ENCODE measurements around the gene PBX1. TPM values are rescaled to one million over a fixed set of nuclear protein-coding genes. Genes with fewer than 3 reads are reported as not detected.
A peak's percentile ranks its signal among the peaks of the same experiment; 100 is the strongest.

PBX1 gene
- polyA plus RNA-seq, 4 donors = 12.5 to 52.8 (median 14.6) TPM

DNA sequence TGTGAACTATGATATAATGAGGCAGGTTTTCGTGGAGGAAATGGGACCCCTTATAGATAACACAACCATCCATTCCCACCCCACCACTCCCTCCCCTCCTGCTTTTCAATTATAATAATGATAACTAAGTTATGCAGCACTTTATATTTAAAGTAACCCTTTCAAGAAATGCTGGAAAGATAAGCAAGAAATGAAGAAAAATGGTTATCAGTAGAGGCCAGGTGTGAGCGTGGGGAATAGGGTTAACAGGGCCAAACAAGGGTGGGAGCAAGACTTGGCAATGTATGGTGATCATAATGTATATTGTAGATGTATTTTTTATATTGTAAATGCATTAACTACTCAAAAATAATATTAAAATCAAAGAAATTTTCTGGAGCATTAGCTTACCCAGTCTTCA lies 133.4 kb downstream of the PBX1 start:
- Histone ChIP-seq H3K4me1 (ENCODE audit: control insufficient read depth in 3 of 3, insufficient read depth in 2 of 3, low read depth in 1 of 3, low read length in 2 of 3) (peaks cover 5 to 11% (median 9%) of the 10 kb centered on the region in 3 donors), H3K4me3 (ENCODE audit: low read depth in 1 of 3, low read length in 3 of 3) (no peak overlapping the region), H3K27ac (ENCODE audit: low read depth in 1 of 3, low read length in 2 of 3) (no peak overlapping the region), H3K27me3 (ENCODE audit: control insufficient read depth in 3 of 3, insufficient read depth in 3 of 3, low read length in 3 of 3) (no peaks in the 10 kb centered on the region), H3K9me3 (ENCODE audit: control insufficient read depth in 2 of 2, insufficient read depth in 1 of 2, low read depth in 1 of 2, low read length in 1 of 2) (no peaks in the 10 kb centered on the region), H3K36me3 (ENCODE audit: control insufficient read depth in 3 of 3, insufficient read depth in 2 of 3, low read depth in 1 of 3, low read length in 3 of 3) (peaks cover 0 to 3% (median 0%) of the 10 kb centered on the region in 3 donors)
- 84 to 86% (median 84%) methylated on average over 2 of the region's 2 CpGs for WGBS, 3 donors
- FAIRE-seq = no peak
- no peak for DNase-seq

DNA sequence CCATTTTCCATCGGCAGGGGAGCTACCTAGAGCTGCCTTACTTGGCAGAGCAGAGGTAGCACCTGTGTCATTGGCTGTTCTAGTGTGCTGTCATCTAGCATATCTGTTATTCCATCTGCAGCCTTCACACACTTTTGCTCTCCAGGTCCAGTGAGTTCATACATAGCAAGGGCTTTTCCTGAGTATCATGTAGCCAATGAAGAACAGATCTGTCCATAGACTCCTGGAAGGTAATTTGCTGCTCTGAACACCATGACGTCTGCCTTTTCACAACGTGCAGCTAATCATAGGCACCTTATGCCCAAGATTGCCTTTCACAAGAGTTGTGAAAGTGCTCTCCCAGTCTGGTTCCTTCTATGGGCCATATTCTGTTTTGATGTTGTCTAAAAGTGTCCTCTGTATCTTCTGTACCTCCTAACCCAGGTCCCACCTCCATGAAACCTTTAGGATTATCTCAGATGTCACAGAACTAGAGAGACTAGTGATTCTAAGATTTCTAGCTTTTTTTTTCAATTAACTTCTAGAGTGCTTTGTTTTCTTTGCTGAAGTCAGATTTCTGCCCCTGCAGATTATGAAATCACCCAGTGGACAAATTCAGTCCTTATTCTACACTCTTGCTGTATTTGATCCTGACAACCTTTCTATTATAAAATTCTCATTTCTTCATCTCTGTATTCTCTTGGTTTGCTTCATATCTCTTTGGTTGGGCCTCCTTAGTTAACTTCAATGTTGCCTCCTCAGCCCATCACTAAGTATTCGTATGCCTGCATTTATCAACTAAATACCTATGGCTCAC lies 134.8 kb downstream of the PBX1 start:
- DNase-seq (no peak), FAIRE-seq (no peak)
- H3K27ac ChIP-seq (ENCODE audit: low read depth in 1 of 3, low read length in 2 of 3) = no peak overlapping the region
- peaks cover 0 to 3% (median 0%) of the 10 kb centered on the region in 3 donors for H3K36me3 ChIP-seq (ENCODE audit: control insufficient read depth in 3 of 3, insufficient read depth in 2 of 3, low read depth in 1 of 3, low read length in 3 of 3)
- peaks cover 1 to 8% (median 6%) of the 10 kb centered on the region in 3 donors for H3K4me1 ChIP-seq (ENCODE audit: control insufficient read depth in 3 of 3, insufficient read depth in 2 of 3, low read depth in 1 of 3, low read length in 2 of 3)
- no peak overlapping the region for H3K4me3 ChIP-seq (ENCODE audit: low read depth in 1 of 3, low read length in 3 of 3)
- H3K9me3 ChIP-seq (ENCODE audit: control insufficient read depth in 2 of 2, insufficient read depth in 1 of 2, low read depth in 1 of 2, low read length in 1 of 2) = no peaks in the 10 kb centered on the region
- no peaks in the 10 kb centered on the region for H3K27me3 ChIP-seq (ENCODE audit: control insufficient read depth in 3 of 3, insufficient read depth in 3 of 3, low read length in 3 of 3)
- WGBS, 3 donors = 68 to 87% (median 73%) methylated on average over 4 of the region's 4 CpGs

DNA sequence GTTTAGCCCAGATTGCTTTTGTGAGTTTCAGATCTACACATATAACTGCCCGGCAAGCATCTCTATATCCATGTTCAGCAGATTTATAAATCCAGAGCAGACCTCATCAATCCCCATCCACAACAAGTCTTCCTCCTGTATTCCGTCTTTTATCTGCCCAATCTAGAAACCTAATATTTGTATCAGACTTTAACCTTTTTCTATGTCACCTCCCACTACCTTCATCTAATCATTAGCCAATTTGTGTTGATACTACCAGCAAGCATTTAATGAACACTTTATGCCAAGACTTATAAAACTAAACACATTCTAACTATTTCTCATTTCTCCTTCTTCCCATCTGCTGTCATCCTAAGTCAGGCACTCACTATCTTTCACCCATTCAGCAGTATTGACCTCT lies 135.5 kb downstream of the PBX1 start:
- H3K4me3 ChIP-seq (ENCODE audit: low read depth in 1 of 3, low read length in 3 of 3) = no peak overlapping the region
- H3K27ac ChIP-seq (ENCODE audit: low read depth in 1 of 3, low read length in 2 of 3) = no peak overlapping the region
- H3K4me1 ChIP-seq (ENCODE audit: control insufficient read depth in 3 of 3, insufficient read depth in 2 of 3, low read depth in 1 of 3, low read length in 2 of 3) = peaks cover 0 to 8% (median 6%) of the 10 kb centered on the region in 3 donors
- H3K36me3 ChIP-seq (ENCODE audit: control insufficient read depth in 3 of 3, insufficient read depth in 2 of 3, low read depth in 1 of 3, low read length in 3 of 3) = peaks cover 0 to 3% (median 0%) of the 10 kb centered on the region in 3 donors
- no peaks in the 10 kb centered on the region for H3K9me3 ChIP-seq (ENCODE audit: control insufficient read depth in 2 of 2, insufficient read depth in 1 of 2, low read depth in 1 of 2, low read length in 1 of 2)
- FAIRE-seq (no peak), DNase-seq (peak in 1 of 2 donors; percentile 44)
- WGBS, 3 donors = 52 to 79% (median 64%) methylated on average over 2 of the region's 2 CpGs
- no peaks in the 10 kb centered on the region for H3K27me3 ChIP-seq (ENCODE audit: control insufficient read depth in 3 of 3, insufficient read depth in 3 of 3, low read length in 3 of 3)

DNA sequence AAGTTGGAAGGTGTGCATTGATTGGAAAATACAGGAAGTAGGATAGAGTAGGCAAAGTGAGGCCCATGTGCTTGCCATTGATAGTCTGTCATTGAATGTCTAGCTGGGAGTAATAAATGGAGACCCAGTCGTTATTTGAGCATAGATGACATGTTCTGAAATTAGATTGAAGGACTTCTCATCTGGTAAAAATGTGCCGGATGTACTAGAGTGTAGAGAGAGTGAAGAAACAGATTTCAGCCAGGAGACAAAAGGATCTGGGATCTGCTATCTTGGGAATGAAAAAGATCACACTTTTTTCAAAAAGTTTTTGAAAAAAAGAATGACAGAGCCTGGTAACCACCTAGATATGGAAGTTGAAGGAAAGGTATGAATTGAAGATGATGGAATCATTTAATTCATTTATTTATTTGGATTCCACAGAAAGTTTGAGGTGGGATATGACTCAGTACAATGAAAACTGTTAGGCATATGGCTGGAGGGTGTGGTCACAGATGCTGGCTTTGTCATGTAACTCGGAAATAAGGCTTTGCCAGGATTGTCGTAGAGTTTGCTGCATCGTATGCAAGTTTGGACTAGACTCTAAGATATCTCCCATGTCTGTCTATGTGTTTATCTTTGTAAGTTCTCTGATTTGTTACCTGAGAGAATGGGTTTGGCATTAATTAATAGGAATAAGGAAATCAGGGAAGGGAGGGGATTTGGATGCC lies 137.1 kb downstream of the PBX1 start:
- Histone ChIP-seq H3K4me1 (ENCODE audit: control insufficient read depth in 3 of 3, insufficient read depth in 2 of 3, low read depth in 1 of 3, low read length in 2 of 3) (peaks cover 0 to 8% (median 6%) of the 10 kb centered on the region in 3 donors), H3K27me3 (ENCODE audit: control insufficient read depth in 3 of 3, insufficient read depth in 3 of 3, low read length in 3 of 3) (no peaks in the 10 kb centered on the region), H3K4me3 (ENCODE audit: low read depth in 1 of 3, low read length in 3 of 3) (no peak overlapping the region), H3K9me3 (ENCODE audit: control insufficient read depth in 2 of 2, insufficient read depth in 1 of 2, low read depth in 1 of 2, low read length in 1 of 2) (no peaks in the 10 kb centered on the region), H3K27ac (ENCODE audit: low read depth in 1 of 3, low read length in 2 of 3) (no peak overlapping the region), H3K36me3 (ENCODE audit: control insufficient read depth in 3 of 3, insufficient read depth in 2 of 3, low read depth in 1 of 3, low read length in 3 of 3) (peaks cover 0 to 3% (median 0%) of the 10 kb centered on the region in 3 donors)
- WGBS, 3 donors = 81 to 90% (median 86%) methylated on average over 5 of the region's 5 CpGs
- FAIRE-seq = no peak
- no peak for DNase-seq

DNA sequence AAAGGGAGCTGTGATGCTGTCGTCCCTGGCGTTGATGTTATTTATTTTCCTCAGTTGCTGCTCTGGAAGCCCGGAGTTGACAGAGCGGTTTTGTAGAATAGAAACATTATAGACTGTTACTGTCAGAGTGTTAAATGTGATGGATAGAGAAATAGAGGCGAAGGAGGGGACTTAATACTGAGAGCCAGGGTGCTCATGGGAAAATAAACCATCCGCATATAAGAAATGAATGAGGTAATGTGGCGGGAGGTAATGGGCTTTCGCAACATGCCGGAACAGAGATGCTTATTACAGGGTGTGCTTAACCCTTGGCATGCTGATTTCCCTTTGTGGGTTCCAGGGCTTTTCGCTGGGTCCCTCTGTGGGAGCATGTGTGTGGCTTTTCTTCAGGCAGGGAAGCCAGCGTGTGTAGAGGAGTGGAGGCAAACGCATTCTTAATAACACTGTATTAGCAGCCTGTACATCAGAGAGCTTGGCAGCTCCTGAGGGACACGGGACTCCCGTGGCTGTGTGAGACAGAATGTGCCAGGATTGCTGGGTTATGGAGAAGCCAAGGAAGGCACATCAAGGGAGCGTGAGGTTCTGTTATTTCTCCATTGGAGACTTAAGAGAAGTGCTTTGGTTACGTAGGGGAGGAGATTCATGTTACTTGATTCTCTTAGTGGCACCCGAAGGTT lies 141.0 kb downstream of the PBX1 start:
- Histone ChIP-seq H3K9me3 (ENCODE audit: control insufficient read depth in 2 of 2, insufficient read depth in 1 of 2, low read depth in 1 of 2, low read length in 1 of 2) (no peaks in the 10 kb centered on the region), H3K27me3 (ENCODE audit: control insufficient read depth in 3 of 3, insufficient read depth in 3 of 3, low read length in 3 of 3) (no peaks in the 10 kb centered on the region), H3K36me3 (ENCODE audit: control insufficient read depth in 3 of 3, insufficient read depth in 2 of 3, low read depth in 1 of 3, low read length in 3 of 3) (no peaks in the 10 kb centered on the region), H3K27ac (ENCODE audit: low read depth in 1 of 3, low read length in 2 of 3) (no peak overlapping the region), H3K4me1 (ENCODE audit: control insufficient read depth in 3 of 3, insufficient read depth in 2 of 3, low read depth in 1 of 3, low read length in 2 of 3) (peaks cover 0 to 7% (median 2%) of the 10 kb centered on the region in 3 donors), H3K4me3 (ENCODE audit: low read depth in 1 of 3, low read length in 3 of 3) (no peak overlapping the region)
- FAIRE-seq (no peak), DNase-seq (no peak)
- WGBS, 3 donors = 69 to 84% (median 82%) methylated on average over 17 of the region's 17 CpGs

DNA sequence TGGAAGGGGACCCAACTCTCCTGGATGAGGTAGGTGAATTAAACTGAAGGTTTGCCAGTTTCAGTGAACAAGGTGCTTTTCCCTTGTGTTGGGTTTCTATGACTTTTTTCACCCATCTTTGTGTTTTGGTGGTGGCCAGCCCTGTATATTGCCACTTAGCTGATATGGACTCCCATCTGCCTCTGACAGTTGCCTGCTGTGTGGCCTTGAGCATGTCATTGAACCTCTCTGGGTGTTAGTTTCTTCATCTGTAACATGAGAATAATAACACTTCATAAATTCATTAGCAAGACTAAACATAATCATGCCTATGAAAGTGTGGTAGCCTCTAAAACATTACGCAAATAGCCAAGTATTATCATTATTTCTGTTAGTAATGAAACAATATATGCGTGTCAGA lies 141.7 kb downstream of the PBX1 start:
- no peak for DNase-seq
- Histone ChIP-seq H3K9me3 (ENCODE audit: control insufficient read depth in 2 of 2, insufficient read depth in 1 of 2, low read depth in 1 of 2, low read length in 1 of 2) (no peaks in the 10 kb centered on the region), H3K36me3 (ENCODE audit: control insufficient read depth in 3 of 3, insufficient read depth in 2 of 3, low read depth in 1 of 3, low read length in 3 of 3) (no peaks in the 10 kb centered on the region), H3K27ac (ENCODE audit: low read depth in 1 of 3, low read length in 2 of 3) (no peak overlapping the region), H3K27me3 (ENCODE audit: control insufficient read depth in 3 of 3, insufficient read depth in 3 of 3, low read length in 3 of 3) (no peaks in the 10 kb centered on the region), H3K4me1 (ENCODE audit: control insufficient read depth in 3 of 3, insufficient read depth in 2 of 3, low read depth in 1 of 3, low read length in 2 of 3) (peaks cover 0 to 8% (median 2%) of the 10 kb centered on the region in 3 donors), H3K4me3 (ENCODE audit: low read depth in 1 of 3, low read length in 3 of 3) (no peak overlapping the region)
- 83 to 89% (median 88%) methylated on average over 2 of the region's 2 CpGs for WGBS, 3 donors
- no peak for FAIRE-seq

DNA sequence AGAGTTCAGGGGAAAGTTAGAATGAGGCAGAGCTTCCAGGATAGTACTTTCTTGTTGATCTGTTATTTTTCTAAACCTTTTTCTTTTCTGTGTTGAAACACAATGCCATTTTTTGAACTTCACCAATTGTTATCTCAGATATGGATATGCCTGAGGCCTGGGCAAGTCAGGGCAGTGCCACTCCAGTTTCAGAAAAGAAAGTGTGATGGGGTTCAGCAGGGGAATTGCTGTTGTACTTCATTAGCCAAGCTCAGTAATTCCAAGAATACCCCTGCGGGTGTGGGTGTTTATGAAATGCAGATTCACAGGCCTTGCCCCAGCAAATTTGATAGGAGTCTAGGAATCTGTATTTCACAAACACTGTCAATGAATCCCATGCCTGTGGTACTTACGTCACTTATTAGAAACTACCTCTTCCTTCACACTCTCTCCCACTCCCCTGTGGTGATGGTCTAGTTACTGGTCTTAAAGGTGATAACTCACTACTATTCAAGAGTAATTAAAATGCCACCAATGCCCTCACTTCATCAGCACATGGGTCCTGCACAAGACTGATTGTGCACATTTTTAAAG lies 142.3 kb downstream of the PBX1 start:
- H3K9me3 ChIP-seq (ENCODE audit: control insufficient read depth in 2 of 2, insufficient read depth in 1 of 2, low read depth in 1 of 2, low read length in 1 of 2) = no peaks in the 10 kb centered on the region
- H3K36me3 ChIP-seq (ENCODE audit: control insufficient read depth in 3 of 3, insufficient read depth in 2 of 3, low read depth in 1 of 3, low read length in 3 of 3) = no peaks in the 10 kb centered on the region
- H3K27me3 ChIP-seq (ENCODE audit: control insufficient read depth in 3 of 3, insufficient read depth in 3 of 3, low read length in 3 of 3) = no peaks in the 10 kb centered on the region
- H3K4me3 ChIP-seq (ENCODE audit: low read depth in 1 of 3, low read length in 3 of 3) = no peak overlapping the region
- WGBS, 3 donors = 87 to 95% (median 88%) methylated on average over 2 of the region's 2 CpGs
- DNase-seq = no peak
- peaks cover 0 to 8% (median 2%) of the 10 kb centered on the region in 3 donors for H3K4me1 ChIP-seq (ENCODE audit: control insufficient read depth in 3 of 3, insufficient read depth in 2 of 3, low read depth in 1 of 3, low read length in 2 of 3)
- no peak overlapping the region for H3K27ac ChIP-seq (ENCODE audit: low read depth in 1 of 3, low read length in 2 of 3)
- FAIRE-seq = no peak

DNA sequence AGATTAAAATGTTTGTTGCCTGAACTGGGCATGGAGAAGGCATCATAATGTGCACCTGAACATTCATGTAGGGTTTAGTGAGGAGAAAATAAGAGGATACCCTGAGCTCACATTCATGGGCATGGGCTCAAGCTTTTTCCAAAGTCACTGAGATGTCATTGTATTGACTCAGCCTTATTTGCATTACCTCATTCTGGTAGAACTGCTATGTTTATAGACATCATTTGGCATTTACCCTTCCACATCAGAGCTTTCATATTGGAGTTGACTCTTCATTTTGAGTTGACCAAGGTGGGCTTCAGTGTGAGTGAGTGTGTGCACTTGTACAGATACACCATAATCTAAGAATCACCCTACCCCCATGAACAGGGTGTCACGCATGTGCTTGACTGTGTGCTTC lies 143.2 kb downstream of the PBX1 start:
- FAIRE-seq (no peak), DNase-seq (no peak)
- peaks cover 0 to 17% (median 7%) of the 10 kb centered on the region in 3 donors for H3K4me1 ChIP-seq (ENCODE audit: control insufficient read depth in 3 of 3, insufficient read depth in 2 of 3, low read depth in 1 of 3, low read length in 2 of 3)
- no peaks in the 10 kb centered on the region for H3K9me3 ChIP-seq (ENCODE audit: control insufficient read depth in 2 of 2, insufficient read depth in 1 of 2, low read depth in 1 of 2, low read length in 1 of 2)
- no peak overlapping the region for H3K27ac ChIP-seq (ENCODE audit: low read depth in 1 of 3, low read length in 2 of 3)
- H3K27me3 ChIP-seq (ENCODE audit: control insufficient read depth in 3 of 3, insufficient read depth in 3 of 3, low read length in 3 of 3) = no peaks in the 10 kb centered on the region
- no peaks in the 10 kb centered on the region for H3K36me3 ChIP-seq (ENCODE audit: control insufficient read depth in 3 of 3, insufficient read depth in 2 of 3, low read depth in 1 of 3, low read length in 3 of 3)
- WGBS, 3 donors = 93 to 100% (median 97%) methylated on average over 1 of the region's 1 CpG
- H3K4me3 ChIP-seq (ENCODE audit: low read depth in 1 of 3, low read length in 3 of 3) = no peak overlapping the region

All from small intestine (tissue), 7 donors.